ENCODE results near the gene KLHL8.

The KLHL8 gene

DNA sequence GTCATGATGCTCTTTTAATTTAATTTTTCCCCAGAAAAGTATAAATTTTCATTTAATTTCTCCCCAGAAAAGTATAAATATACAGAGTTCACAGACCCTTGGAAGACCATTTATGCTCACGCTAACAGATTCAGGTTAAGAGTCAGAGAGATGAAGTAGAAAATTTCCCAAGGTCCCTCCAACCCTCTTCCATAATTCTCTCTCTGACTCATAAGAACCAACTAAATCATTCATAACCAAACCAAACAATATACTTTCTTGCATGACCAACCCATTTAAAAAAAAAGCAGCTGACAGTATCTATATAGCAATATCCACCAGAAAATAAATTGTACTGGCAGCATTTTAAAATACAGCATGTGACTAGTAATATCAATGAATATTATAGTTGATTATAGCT, 3.9 kb downstream of the KLHL8 start:
- TF ChIP-seq, protein P1, sequence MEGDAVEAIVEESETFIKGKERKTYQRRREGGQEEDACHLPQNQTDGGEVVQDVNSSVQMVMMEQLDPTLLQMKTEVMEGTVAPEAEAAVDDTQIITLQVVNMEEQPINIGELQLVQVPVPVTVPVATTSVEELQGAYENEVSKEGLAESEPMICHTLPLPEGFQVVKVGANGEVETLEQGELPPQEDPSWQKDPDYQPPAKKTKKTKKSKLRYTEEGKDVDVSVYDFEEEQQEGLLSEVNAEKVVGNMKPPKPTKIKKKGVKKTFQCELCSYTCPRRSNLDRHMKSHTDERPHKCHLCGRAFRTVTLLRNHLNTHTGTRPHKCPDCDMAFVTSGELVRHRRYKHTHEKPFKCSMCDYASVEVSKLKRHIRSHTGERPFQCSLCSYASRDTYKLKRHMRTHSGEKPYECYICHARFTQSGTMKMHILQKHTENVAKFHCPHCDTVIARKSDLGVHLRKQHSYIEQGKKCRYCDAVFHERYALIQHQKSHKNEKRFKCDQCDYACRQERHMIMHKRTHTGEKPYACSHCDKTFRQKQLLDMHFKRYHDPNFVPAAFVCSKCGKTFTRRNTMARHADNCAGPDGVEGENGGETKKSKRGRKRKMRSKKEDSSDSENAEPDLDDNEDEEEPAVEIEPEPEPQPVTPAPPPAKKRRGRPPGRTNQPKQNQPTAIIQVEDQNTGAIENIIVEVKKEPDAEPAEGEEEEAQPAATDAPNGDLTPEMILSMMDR (conservative IDR thresholded peaks at IDR 0.05) = no peak
- H3K27ac ChIP-seq = no peak overlapping the region

DNA sequence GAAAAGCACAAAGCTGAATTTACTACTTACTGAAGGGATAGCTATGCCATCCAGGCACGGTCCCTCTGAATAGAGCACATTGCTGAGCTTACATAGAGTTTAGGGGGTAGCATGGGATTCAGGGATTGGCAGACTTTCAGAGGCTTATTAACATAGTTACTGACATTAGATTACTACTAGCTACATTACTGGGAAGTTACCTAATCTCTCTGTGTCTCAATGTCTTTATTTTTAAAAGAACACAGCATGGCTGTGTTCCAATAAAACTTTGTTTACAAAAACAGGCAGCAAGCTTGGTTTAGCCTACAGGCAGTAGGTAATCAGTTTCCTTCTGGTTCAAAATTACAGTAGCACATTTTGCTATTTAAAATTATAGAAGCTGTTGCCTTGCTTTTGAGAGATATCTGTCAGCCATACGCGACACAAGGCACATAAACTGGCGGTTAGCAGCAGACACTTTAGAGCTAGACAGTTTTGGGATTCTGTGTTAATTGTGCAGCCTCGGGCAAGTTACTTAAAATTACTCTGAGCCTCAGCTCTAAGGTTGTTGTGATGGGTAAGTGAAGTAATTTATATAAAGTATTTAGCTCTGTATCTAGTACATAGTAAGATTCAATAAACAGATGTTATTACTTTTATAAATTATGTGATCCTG, 6.9 kb downstream of the KLHL8 start:
- TF ChIP-seq, protein P1 (conservative IDR thresholded peaks at IDR 0.05) = no peak
- H3K27ac ChIP-seq = no peak overlapping the region; the same call in 1 of the 2 replicates

DNA sequence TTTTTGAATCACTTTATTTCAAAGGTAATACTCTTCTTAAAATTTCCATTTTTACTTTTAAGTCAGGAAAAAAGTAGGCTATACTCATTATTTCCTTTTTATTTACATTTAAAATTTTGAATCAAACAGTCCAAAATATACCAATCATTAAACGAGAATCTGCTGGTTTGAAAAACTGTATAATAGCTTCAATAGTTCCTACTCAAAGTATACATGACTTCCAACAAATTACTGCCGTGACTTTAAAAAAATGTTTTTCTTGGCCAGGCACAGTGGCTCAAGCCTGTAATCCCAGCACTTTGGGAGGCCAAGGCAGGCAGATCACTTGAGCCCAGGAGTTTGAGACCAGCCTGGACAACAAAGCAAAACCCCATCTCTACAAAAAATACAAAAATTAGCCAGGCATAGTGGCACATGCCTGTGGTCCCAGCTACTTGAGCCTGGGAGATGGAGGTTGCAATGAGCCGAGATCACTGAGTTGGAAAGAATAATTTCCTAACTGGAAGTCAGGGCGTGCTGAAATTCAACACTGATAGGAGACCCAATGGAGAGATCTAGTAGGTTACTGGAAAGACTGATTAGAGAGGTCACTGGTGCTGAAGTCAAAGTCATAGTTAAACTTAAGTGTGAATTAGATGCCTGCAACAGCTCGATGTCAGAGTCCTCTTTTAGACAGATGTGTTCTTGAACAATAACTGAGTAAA, 9.0 kb downstream of the KLHL8 start:
- TF ChIP-seq, protein P1 (conservative IDR thresholded peaks at IDR 0.05) = no peak
- H3K27ac ChIP-seq = no peak overlapping the region

DNA sequence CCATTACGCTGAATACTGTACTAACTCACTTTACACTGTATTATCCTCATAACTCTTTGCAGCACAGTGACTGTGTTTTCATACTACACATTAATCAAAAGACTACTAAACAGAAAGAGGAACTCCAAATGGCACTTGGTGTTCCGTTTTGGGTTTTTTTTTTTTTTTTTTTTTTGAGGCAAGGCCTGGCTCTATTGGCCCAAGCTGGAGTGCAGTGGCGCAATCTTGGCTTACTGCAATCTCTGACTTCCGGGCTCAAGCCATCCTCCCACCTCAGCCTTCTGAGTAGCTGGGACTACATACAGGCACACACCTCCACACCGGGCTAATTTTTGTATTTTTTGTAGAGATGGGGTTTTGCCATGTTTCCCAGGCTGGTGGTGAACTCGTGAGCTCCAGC, 10.7 kb downstream of the KLHL8 start:
- H3K27ac ChIP-seq = no peak overlapping the region
- TF ChIP-seq, protein P1 (conservative IDR thresholded peaks at IDR 0.05) = no peak

- TF ChIP-seq, protein P1 (conservative IDR thresholded peaks at IDR 0.05) = no peak
- H3K27ac ChIP-seq = no peak overlapping the region
Observed at GRCh38 chr4:87209182-87209581, 11.2 kb downstream of the KLHL8 start.

- TF ChIP-seq, protein P1 (conservative IDR thresholded peaks at IDR 0.05) = no peak
Observed at GRCh38 chr4:87204559-87204958, 15.9 kb downstream of the KLHL8 start.

GRCh38 chr4:87196927-87197326, 23.5 kb downstream of the KLHL8 start:
- TF ChIP-seq, protein P1 (conservative IDR thresholded peaks at IDR 0.05) = no peak
- no peak overlapping the region for H3K27ac ChIP-seq

More at GRCh38 chr4:87204559-87204958, 15.9 kb downstream of the KLHL8 start:
- no peak overlapping the region for H3K27ac ChIP-seq

All from VCaP (cell line).